Measurements from ENCODE around the gene MMP14. TPM values are rescaled to one million over a fixed set of nuclear protein-coding genes. Genes with fewer than 3 reads are reported as not detected.

The MMP14 gene
- total and polyA plus RNA-seq, 2 of the 13 experiments (the other 11 are each of a cell fraction or from before 2014, with no cell fraction given), result 5.2 to 9.8 TPM

- TF ChIP-seq, protein P1, sequence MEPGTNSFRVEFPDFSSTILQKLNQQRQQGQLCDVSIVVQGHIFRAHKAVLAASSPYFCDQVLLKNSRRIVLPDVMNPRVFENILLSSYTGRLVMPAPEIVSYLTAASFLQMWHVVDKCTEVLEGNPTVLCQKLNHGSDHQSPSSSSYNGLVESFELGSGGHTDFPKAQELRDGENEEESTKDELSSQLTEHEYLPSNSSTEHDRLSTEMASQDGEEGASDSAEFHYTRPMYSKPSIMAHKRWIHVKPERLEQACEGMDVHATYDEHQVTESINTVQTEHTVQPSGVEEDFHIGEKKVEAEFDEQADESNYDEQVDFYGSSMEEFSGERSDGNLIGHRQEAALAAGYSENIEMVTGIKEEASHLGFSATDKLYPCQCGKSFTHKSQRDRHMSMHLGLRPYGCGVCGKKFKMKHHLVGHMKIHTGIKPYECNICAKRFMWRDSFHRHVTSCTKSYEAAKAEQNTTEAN (CRISPR knock-in tag; conservative IDR thresholded peaks at IDR 0.05), result peak; percentile 61; the same call in 1 of the 2 replicates
- TF ChIP-seq ZBTB8A (CRISPR knock-in tag; IDR thresholded peaks at IDR 0.05; ENCODE audit: borderline replicate concordance, low read depth) (peak; percentile 48; the same call in 1 of the 2 replicates), ZNF224 (CRISPR knock-in tag; IDR thresholded peaks at IDR 0.05) (peak; percentile 96), DRAP1 (CRISPR knock-in tag; IDR thresholded peaks at IDR 0.05) (peak; percentile 66; the same call in 1 of the 2 replicates), PHF5A (CRISPR knock-in tag; IDR thresholded peaks at IDR 0.05; ENCODE audit: low read depth, unreplicated experiment) (no peak), HNRNPK (IDR thresholded peaks at IDR 0.05; ENCODE audit: low read depth, low read length, poor library complexity, severe bottlenecking) (no peak), MXD3 (CRISPR knock-in tag; IDR thresholded peaks at IDR 0.05) (peak; percentile 82; the same call in 1 of the 2 replicates), SIN3B (IDR thresholded peaks at IDR 0.05; ENCODE audit: low read length) (no peak), NONO (IDR thresholded peaks at IDR 0.05) (no peak), NONO (CRISPR knock-in tag; conservative IDR thresholded peaks at IDR 0.05) (peak; percentile 99), SNAI1 (CRISPR knock-in tag; IDR thresholded peaks at IDR 0.05; ENCODE audit: borderline replicate concordance) (peak; percentile 86; the same call in 1 of the 2 replicates), SPEN (CRISPR knock-in tag; IDR thresholded peaks at IDR 0.05; ENCODE audit: low read depth) (peak; percentile 65; the same call in 1 of the 2 replicates), TBL1XR1 (IDR thresholded peaks at IDR 0.05; ENCODE audit: borderline replicate concordance, low read length, partially characterized antibody) (no peak), SMYD3 (CRISPR knock-in tag; IDR thresholded peaks at IDR 0.05) (peak; percentile 85; the same call in 1 of the 2 replicates), PAXIP1 (CRISPR knock-in tag; conservative IDR thresholded peaks at IDR 0.05) (peak; percentile 75), ZNF329 (CRISPR knock-in tag; IDR thresholded peaks at IDR 0.05; ENCODE audit: low read depth) (0 out of 2 replicates have a peak, but pooled peaks have one; percentile 86), HHEX (CRISPR knock-in tag; IDR thresholded peaks at IDR 0.05) (no peak; the same call in 1 of the 2 replicates), STAT5B (CRISPR knock-in tag; IDR thresholded peaks at IDR 0.05) (no peak; the same call in 1 of the 2 replicates), GPN1 (CRISPR knock-in tag; IDR thresholded peaks at IDR 0.05; ENCODE audit: borderline replicate concordance) (peak; percentile 91; the same call in 1 of the 2 replicates)
- TF ChIP-seq, protein P2, sequence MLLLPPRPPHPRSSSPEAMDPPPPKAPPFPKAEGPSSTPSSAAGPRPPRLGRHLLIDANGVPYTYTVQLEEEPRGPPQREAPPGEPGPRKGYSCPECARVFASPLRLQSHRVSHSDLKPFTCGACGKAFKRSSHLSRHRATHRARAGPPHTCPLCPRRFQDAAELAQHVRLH (CRISPR knock-in tag; IDR thresholded peaks at IDR 0.05; ENCODE audit: borderline replicate concordance, low read depth), result peak; percentile 95
- TF ChIP-seq, protein P3, sequence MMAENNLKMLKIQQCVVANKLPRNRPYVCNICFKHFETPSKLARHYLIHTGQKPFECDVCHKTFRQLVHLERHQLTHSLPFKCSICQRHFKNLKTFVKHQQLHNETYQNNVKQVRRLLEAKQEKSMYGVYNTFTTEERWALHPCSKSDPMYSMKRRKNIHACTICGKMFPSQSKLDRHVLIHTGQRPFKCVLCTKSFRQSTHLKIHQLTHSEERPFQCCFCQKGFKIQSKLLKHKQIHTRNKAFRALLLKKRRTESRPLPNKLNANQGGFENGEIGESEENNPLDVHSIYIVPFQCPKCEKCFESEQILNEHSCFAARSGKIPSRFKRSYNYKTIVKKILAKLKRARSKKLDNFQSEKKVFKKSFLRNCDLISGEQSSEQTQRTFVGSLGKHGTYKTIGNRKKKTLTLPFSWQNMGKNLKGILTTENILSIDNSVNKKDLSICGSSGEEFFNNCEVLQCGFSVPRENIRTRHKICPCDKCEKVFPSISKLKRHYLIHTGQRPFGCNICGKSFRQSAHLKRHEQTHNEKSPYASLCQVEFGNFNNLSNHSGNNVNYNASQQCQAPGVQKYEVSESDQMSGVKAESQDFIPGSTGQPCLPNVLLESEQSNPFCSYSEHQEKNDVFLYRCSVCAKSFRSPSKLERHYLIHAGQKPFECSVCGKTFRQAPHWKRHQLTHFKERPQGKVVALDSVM (CRISPR knock-in tag; IDR thresholded peaks at IDR 0.05), result peak; percentile 84
Observed at GRCh38 chr14:22852940-22853767, 16.8 kb downstream of the MMP14 start (continued).
